ENCODE measurements around the gene PWWP2B. TPM values are rescaled to one million over a fixed set of nuclear protein-coding genes. Genes with fewer than 3 reads are reported as not detected.

PWWP2B gene
- total and polyA plus RNA-seq, 2 of the 8 experiments (the other 6 are each of a cell fraction or from before 2014, with no cell fraction given): 5.3 to 10.8 TPM

- TF ChIP-seq CHD7 (IDR thresholded peaks at IDR 0.05; ENCODE audit: insufficient replicate concordance, low read length) (no peak), CBX8 (IDR thresholded peaks at IDR 0.05; ENCODE audit: borderline replicate concordance, low read depth, low read length) (no peak), EZH2 (IDR thresholded peaks at IDR 0.05; ENCODE audit: low read depth, low read length, severe bottlenecking) (no peak), RXRA (IDR thresholded peaks at IDR 0.05; ENCODE audit: insufficient read depth, low read depth, low read length) (no peak), FOSL1 (IDR thresholded peaks at IDR 0.05; ENCODE audit: insufficient read depth, low read depth, low read length) (no peak), CBX5 (IDR thresholded peaks at IDR 0.05; ENCODE audit: low read depth, low read length) (no peak)
Observed at GRCh38 chr10:132439424-132440163, 42.6 kb downstream of the PWWP2B start (continued).

Data from H1 (cell line).